K562 (cell line): ENCODE data around the gene RBL1. TPM values are rescaled to one million over a fixed set of nuclear protein-coding genes. Genes with fewer than 3 reads are reported as not detected.
A peak's percentile ranks its signal among the peaks of the same experiment; 100 is the strongest.

Source experiments
- CHD2 ChIP-seq: IDR thresholded peaks from 2 replicates; pipeline ENCODE4 v1.6.1; 2011; ENCODE audit warnings: low read depth, low read length
- GATAD2B ChIP-seq: fragments of 450-650 bp; IDR thresholded peaks from 2 replicates; pipeline ENCODE4 v1.6.1; 2017; ENCODE audit warnings: mild to moderate bottlenecking, borderline replicate concordance
- HDAC3 ChIP-seq: fragments of 450-650 bp; IDR thresholded peaks from 2 replicates; pipeline ENCODE4 v1.6.1; 2018; ENCODE audit warnings: borderline replicate concordance, mild to moderate bottlenecking, moderate library complexity; ENCODE audit not compliant: partially characterized antibody
- MAFG ChIP-seq: fragments of 450-650 bp; conservative IDR thresholded peaks from 2 replicates; pipeline ENCODE4 v1.6.1; 2016; ENCODE audit warnings: missing genetic modification characterization, missing compliant biosample characterization
- MGA ChIP-seq: fragments of 450-650 bp; IDR thresholded peaks from 2 replicates; pipeline ENCODE4 v1.6.1; 2016; ENCODE audit warnings: mild to moderate bottlenecking, moderate library complexity
- NCOA4 ChIP-seq: fragments of 450-650 bp; IDR thresholded peaks from 2 replicates; pipeline ENCODE4 v1.6.1; 2018; ENCODE audit warnings: mild to moderate bottlenecking; ENCODE audit not compliant: partially characterized antibody
- SMAD2 ChIP-seq: fragments of 150-350 bp; IDR thresholded peaks from 2 replicates; pipeline ENCODE4 v1.6.1; 2014; ENCODE audit warnings: low read depth, mild to moderate bottlenecking, low read length
- USF2 ChIP-seq: sonication (generic); formaldehyde crosslinking; IDR thresholded peaks from 2 replicates; pipeline ENCODE4 v1.5.0; 2020; ENCODE audit warnings: missing genetic modification reagents
- ZNF316 ChIP-seq: fragments of 450-650 bp; IDR thresholded peaks from 2 replicates; pipeline ENCODE4 v1.6.1; 2016
- ZNF609 ChIP-seq: sonication (generic); formaldehyde crosslinking; IDR thresholded peaks from 2 replicates; pipeline ENCODE4 v1.8.1; 2023; ENCODE audit warnings: missing genetic modification reagents, mild to moderate bottlenecking, borderline replicate concordance
- ZNF707 ChIP-seq: fragments of 250-450 bp; sonication (Bioruptor Pico); conservative IDR thresholded peaks from 2 replicates; pipeline ENCODE4 v1.8.0; 2022; ENCODE audit warnings: inconsistent platforms, mild to moderate bottlenecking, moderate library complexity
- polyA plus RNA-seq, 8 experiments: library from polyadenylated mRNA; depleted of rRNA in 4 of 8; stranded (reverse) in 5 of 8; unstranded in 3 of 8; fragments of >200 nt; fragmentation: Nextera tagmentation in 2 of 8; fragmentation: Illumina TruSeq in 1 of 8; extraction: Ambion mirVana in 2 of 8; extraction: Trizol in 1 of 8; gene quantifications; 2 replicates each; pipeline versions ENCODE4 v1.2.1 to v1.2.3, GENCODE V29; 2011 to 2014; ENCODE audit warnings: inconsistent platforms in 1 of 8, missing spikeins in 1 of 8
- total RNA-seq, 7 experiments: library from RNA; depleted of rRNA in 6 of 7; stranded (reverse); fragments of >200 nt in 6 of 7; fragmentation: Illumina TruSeq in 2 of 7; extraction: Trizol in 2 of 7; gene quantifications; 2 replicates each; pipeline versions ENCODE4 v1.2.1 to v1.2.3, GENCODE V29; 2011 to 2021; ENCODE audit warnings: low replicate concordance in 1 of 7

Gene RBL1
- total and polyA plus RNA-seq, 9 of the 15 experiments (the other 6 are each of a cell fraction or from before 2014, with no cell fraction given): 4.0 to 25.9 (median 15.6) TPM

GRCh38 chr20:37096415-37097041 lies 731 bp upstream of the RBL1 start (continued):
- no peak for TF ChIP-seq ZNF609 (CRISPR knock-in tag)
- TF ChIP-seq MAFG: no peak
- TF ChIP-seq NCOA4: no peak
- TF ChIP-seq SMAD2: no peak
- TF ChIP-seq MGA: peak; percentile 39
- TF ChIP-seq HDAC3: no peak
- TF ChIP-seq ZNF707 (CRISPR knock-in tag): no peak
- TF ChIP-seq ZNF316: no peak
- no peak for TF ChIP-seq GATAD2B
- TF ChIP-seq CHD2: no peak
- no peak; the same call in 1 of the 2 replicates for TF ChIP-seq USF2
